ENCODE measurements around the gene PLA2G4E. TPM values are rescaled to one million over a fixed set of nuclear protein-coding genes. Genes with fewer than 3 reads are reported as not detected.

PLA2G4E gene
- total and polyA plus RNA-seq, 2 experiments from 2014 or later: not detected

- no peak for TF ChIP-seq ZNF462 (CRISPR knock-in tag; IDR thresholded peaks at IDR 0.05)
- no peak for TF ChIP-seq ZNF331 (CRISPR knock-in tag; IDR thresholded peaks at IDR 0.05; ENCODE audit: low read depth)
- TF ChIP-seq NANOG (IDR thresholded peaks at IDR 0.05; ENCODE audit: borderline replicate concordance): no peak
- TF ChIP-seq ETS1 (IDR thresholded peaks at IDR 0.05): no peak
- no peak for TF ChIP-seq ZNF114 (CRISPR knock-in tag; IDR thresholded peaks at IDR 0.05)
- no peak for TF ChIP-seq EZH2 (IDR thresholded peaks at IDR 0.05; ENCODE audit: low read depth, unreplicated experiment)
- no peak for TF ChIP-seq STAT1 (IDR thresholded peaks at IDR 0.05; ENCODE audit: unreplicated experiment)
These were observed 28.6 kb downstream of the PLA2G4E start (continued) for GRCh38 chr15:41992151-41992802.

GRCh38 chr15:41990691-41991090 is 30.2 kb downstream of the PLA2G4E start:
- no peaks in the 10 kb centered on the region for H3K79me2 ChIP-seq (replicated peaks; ENCODE audit: insufficient read depth)
- no peaks in the 10 kb centered on the region for H3F3A ChIP-seq (replicated peaks; ENCODE audit: low read depth)
- H3K36me3 ChIP-seq (ENCODE audit: insufficient read depth): no peaks in the 10 kb centered on the region
- no peak overlapping the region for H3K4me2 ChIP-seq
- H3K9me2 ChIP-seq (ENCODE audit: insufficient read depth): no peaks in the 10 kb centered on the region
- Mint-ChIP-seq H3K27me3 (ENCODE audit: insufficient read depth, low read depth, poor library complexity) (peaks cover 7% of the 10 kb centered on the region), H3K9me3 (no peaks in the 10 kb centered on the region), H3K4me3 (no peak overlapping the region), H3K4me1 (peaks cover 7% of the 10 kb centered on the region), H3K27ac (no peak overlapping the region), H3K36me3 (ENCODE audit: low read depth) (no peaks in the 10 kb centered on the region)
- H3K4me1 ChIP-seq (ENCODE audit: insufficient read depth): peaks cover 8% of the 10 kb centered on the region; the same call in 1 of the 2 replicates
- H4K20me1 ChIP-seq (replicated peaks; ENCODE audit: insufficient read depth): no peaks in the 10 kb centered on the region
- ATAC-seq (no peak), DNase-seq (ENCODE audit: low spot score) (no peak)
- no peak overlapping the region for H3K27ac ChIP-seq (ENCODE audit: low read depth)
- H2AFZ ChIP-seq: no peak overlapping the region
- no peaks in the 10 kb centered on the region for H3K27me3 ChIP-seq (ENCODE audit: insufficient read depth)
- no peak overlapping the region for H3K4me3 ChIP-seq
- TF ChIP-seq CREB1 (CRISPR knock-in tag; IDR thresholded peaks at IDR 0.05; ENCODE audit: low read depth) (no peak), ETS1 (IDR thresholded peaks at IDR 0.05) (no peak), JUNB (IDR thresholded peaks at IDR 0.05; ENCODE audit: unreplicated experiment) (no peak), POLR2AphosphoS5 (IDR thresholded peaks at IDR 0.05; ENCODE audit: low read depth) (no peak), ZNF114 (CRISPR knock-in tag; IDR thresholded peaks at IDR 0.05) (no peak), STAT1 (IDR thresholded peaks at IDR 0.05; ENCODE audit: unreplicated experiment) (no peak), ZNF331 (CRISPR knock-in tag; IDR thresholded peaks at IDR 0.05; ENCODE audit: low read depth) (no peak)
